ENCODE data around the gene TENM4. TPM values are rescaled to one million over a fixed set of nuclear protein-coding genes. Genes with fewer than 3 reads are reported as not detected.

TENM4 gene
- total and polyA plus RNA-seq, 10 of the 15 experiments (the other 5 are each of a cell fraction or from before 2014, with no cell fraction given) = 0.03 to 0.12 (median 0.06) TPM; not detected in 7

DNA sequence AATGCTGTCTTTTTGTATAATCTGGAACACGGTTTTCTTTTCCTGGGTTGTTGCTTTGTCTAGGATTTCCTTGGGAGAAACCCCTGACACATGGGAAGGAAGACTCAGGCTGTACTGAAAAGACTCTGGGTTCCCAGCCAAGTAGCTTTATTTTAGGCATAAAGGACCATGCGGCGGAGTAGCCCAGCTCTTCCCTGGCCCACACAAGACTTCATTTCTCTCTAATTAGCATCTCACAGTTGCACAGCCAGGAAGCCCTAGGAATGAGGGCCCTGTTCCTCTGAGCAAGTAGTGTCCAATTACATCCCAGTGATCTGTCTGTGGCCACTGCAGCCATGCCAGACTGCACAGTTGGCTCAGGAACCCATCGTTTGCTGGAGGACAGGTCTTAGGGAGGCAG, 319.5 kb downstream of the TENM4 start (continued):
- TF ChIP-seq ZNF592 (IDR thresholded peaks at IDR 0.05) (no peak), SRF (IDR thresholded peaks at IDR 0.05; ENCODE audit: low read depth in 2 of 2, low read length in 2 of 2) (no peak), EP300 (IDR thresholded peaks at IDR 0.05; ENCODE audit: borderline replicate concordance in 1 of 2, control insufficient read depth in 1 of 2, low read depth in 2 of 2, low read length in 2 of 2) (no peak), NFYB (IDR thresholded peaks at IDR 0.05; ENCODE audit: insufficient read depth, low read depth, low read length) (no peak), JUND (IDR thresholded peaks at IDR 0.05; ENCODE audit: low read depth, low read length) (no peak), MTA2 (IDR thresholded peaks at IDR 0.05; ENCODE audit: low read depth) (no peak)

- H3K4me2 ChIP-seq (ENCODE audit: control insufficient read depth, insufficient read depth) = no peak overlapping the region
- intact Hi-C loops (cut with micrococcal nuclease; ENCODE audit: unreplicated experiment) (no loop called here), in situ Hi-C loops (cut with MboI) (no loop called here)
- RAD21 ChIA-PET (ENCODE audit: unreplicated experiment) = interaction anchor here (1.1 kb wide), 1 partner anchor 19 kb away, joined by 3 read pairs; no protein-coding TSS in a partner anchor
- H3K9ac ChIP-seq (ENCODE audit: control insufficient read depth, insufficient read depth, low read length) = no peak overlapping the region
- no peaks in the 10 kb centered on the region for H3K79me2 ChIP-seq (ENCODE audit: control insufficient read depth, insufficient read depth, low read length)
- DNase-seq (ENCODE audit: low read depth, low spot score) (no peak), ATAC-seq (no peak), FAIRE-seq (no peak)
- no peaks in the 10 kb centered on the region; a peak in 1 of 4 replicates for H3K27me3 ChIP-seq (replicated peaks in 1 of 2; ENCODE audit: control insufficient read depth in 2 of 2, insufficient read depth in 2 of 2, low read length in 1 of 2)
- WGBS (ENCODE audit: insufficient coverage, insufficient replicate concordance, low lambda C conversion rate, missing lambda C conversion rate) = 0% methylated on average over 8 of the region's 8 CpGs
- H4K20me1 ChIP-seq (ENCODE audit: control insufficient read depth, insufficient read depth) = no peaks in the 10 kb centered on the region
- H3K4me1 ChIP-seq (ENCODE audit: control insufficient read depth, insufficient read depth, low read length) = no peaks in the 10 kb centered on the region
- no peaks in the 10 kb centered on the region for H3K36me3 ChIP-seq (ENCODE audit: control insufficient read depth in 2 of 2, insufficient read depth in 2 of 2, low read length in 1 of 2)
- no peak overlapping the region for H3K4me3 ChIP-seq
- H3K9me3 ChIP-seq (replicated peaks; ENCODE audit: control insufficient read depth, insufficient read depth, low read length) = no peaks in the 10 kb centered on the region
- H3K27ac ChIP-seq (ENCODE audit: control insufficient read depth, insufficient read depth) = no peak overlapping the region
- BruUV-seq (replicated peaks) = no TSS peak
- SMC1A ChIA-PET (ENCODE audit: uncharacterized antibody, unreplicated experiment) = no interaction called here
- POLR2A ChIA-PET = no interaction called here
- H2AFZ ChIP-seq (ENCODE audit: control insufficient read depth, low read depth, low read length) = no peak overlapping the region
- CTCF ChIA-PET = interaction anchor here (1.6 kb wide), 1 partner anchor 20 kb away, joined by 4 read pairs; no protein-coding TSS in a partner anchor
- TF ChIP-seq ZBTB33 (IDR thresholded peaks at IDR 0.05) (no peak), RB1 (IDR thresholded peaks at IDR 0.05; ENCODE audit: borderline replicate concordance) (no peak)
These were observed 321.1 kb downstream of the TENM4 start for GRCh38 chr11:79119491-79120284.
